HUES64 (cell line): ENCODE data around the gene PIH1D1.
A peak's percentile ranks its signal among the peaks of the same experiment; 100 is the strongest.

Source experiments
- H3K27ac ChIP-seq: 2 replicates; pipeline ENCODE4 v1.7.0; 2013; ENCODE audit warnings: low read depth, low read length, inconsistent platforms
- H3K27me3 ChIP-seq: 2 replicates; pipeline ENCODE4 v1.6.1; 2013; ENCODE audit warnings: mild to moderate bottlenecking, low read length; ENCODE audit not compliant: insufficient read depth
- H3K36me3 ChIP-seq: 2 replicates; pipeline ENCODE4 v1.6.1; 2013; ENCODE audit warnings: mild to moderate bottlenecking, low read length; ENCODE audit not compliant: insufficient read depth
- H3K4me1 ChIP-seq: 2 replicates; pipeline ENCODE4 v1.6.1; 2013; ENCODE audit warnings: mild to moderate bottlenecking, low read length, moderate library complexity; ENCODE audit not compliant: insufficient read depth
- H3K4me3 ChIP-seq: 2 replicates; pipeline ENCODE4 v1.5.1; 2013; ENCODE audit warnings: mild to moderate bottlenecking, low read length, moderate library complexity
- H3K9ac ChIP-seq: 2 replicates; pipeline ENCODE4 v1.6.1; 2013; ENCODE audit warnings: mild to moderate bottlenecking, low read depth, low read length
- H3K9me3 ChIP-seq: 2 replicates; pipeline ENCODE4 v1.6.1; 2013; ENCODE audit warnings: low read depth, low read length; ENCODE audit not compliant: insufficient read depth
- WGBS: fragments of 150-250, 120-280 bp; methylation state at CpG from one replicate; pipeline ENCODE4 v1.1.7; 2013; ENCODE audit warnings: missing lambda C conversion rate; 5-methylcytosine and 5-hydroxymethylcytosine counted together

PIH1D1 gene

GRCh38 chr19:49440439-49441209 is 11.0 kb downstream of the PIH1D1 start:
- Histone ChIP-seq H3K27me3 (peaks cover 65% of the 10 kb centered on the region), H3K9me3 (no peaks in the 10 kb centered on the region), H3K4me1 (no peaks in the 10 kb centered on the region), H3K4me3 (peak overlapping the region; percentile 48), H3K36me3 (no peaks in the 10 kb centered on the region), H3K9ac (no peak overlapping the region), H3K27ac (no peak overlapping the region)
- 36% methylated on average over 19 of the region's 19 CpGs for WGBS

GRCh38 chr19:49439836-49440235 is 11.8 kb downstream of the PIH1D1 start:
- H3K9me3 ChIP-seq = no peaks in the 10 kb centered on the region
- H3K36me3 ChIP-seq = no peaks in the 10 kb centered on the region
- peaks cover 65% of the 10 kb centered on the region for H3K27me3 ChIP-seq
- H3K4me1 ChIP-seq = no peaks in the 10 kb centered on the region
- WGBS = 78% methylated on average over 1 of the region's 6 CpGs
- H3K4me3 ChIP-seq = no peak overlapping the region
- no peak overlapping the region for H3K9ac ChIP-seq
- no peak overlapping the region for H3K27ac ChIP-seq

GRCh38 chr19:49438261-49438660 is 13.4 kb downstream of the PIH1D1 start:
- WGBS = 21% methylated on average over 5 of the region's 6 CpGs
- Histone ChIP-seq H3K36me3 (no peaks in the 10 kb centered on the region), H3K27ac (no peak overlapping the region), H3K9ac (no peak overlapping the region), H3K27me3 (peaks cover 79% of the 10 kb centered on the region), H3K4me3 (no peak overlapping the region), H3K9me3 (no peaks in the 10 kb centered on the region), H3K4me1 (peaks cover 5% of the 10 kb centered on the region; the same call in 1 of the 2 replicates)

GRCh38 chr19:49437231-49437630 is 14.4 kb downstream of the PIH1D1 start:
- Histone ChIP-seq H3K36me3 (no peaks in the 10 kb centered on the region), H3K9ac (no peak overlapping the region), H3K9me3 (no peaks in the 10 kb centered on the region), H3K27ac (no peak overlapping the region), H3K4me3 (no peak overlapping the region), H3K27me3 (peaks cover 87% of the 10 kb centered on the region), H3K4me1 (peaks cover 6% of the 10 kb centered on the region; the same call in 1 of the 2 replicates)
- WGBS = 34% methylated on average over 8 of the region's 8 CpGs

- no peaks in the 10 kb centered on the region for H3K9me3 ChIP-seq
- no peak overlapping the region for H3K27ac ChIP-seq
- H3K4me1 ChIP-seq = peaks cover 6% of the 10 kb centered on the region; the same call in 1 of the 2 replicates
- no peak overlapping the region for H3K9ac ChIP-seq
- H3K4me3 ChIP-seq = peak overlapping the region; percentile 13; the same call in 1 of the 2 replicates
- H3K36me3 ChIP-seq = no peaks in the 10 kb centered on the region
- peaks cover 87% of the 10 kb centered on the region for H3K27me3 ChIP-seq
- WGBS = 67% methylated on average over 42 of the region's 42 CpGs
Measured at GRCh38 chr19:49436381-49437017, 15.1 kb downstream of the PIH1D1 start.

- no peak overlapping the region for H3K9ac ChIP-seq
- no peak overlapping the region for H3K27ac ChIP-seq
- peaks cover 86% of the 10 kb centered on the region for H3K27me3 ChIP-seq
- H3K36me3 ChIP-seq = no peaks in the 10 kb centered on the region
- H3K4me3 ChIP-seq = no peak overlapping the region; the same call in 1 of the 2 replicates
- no peaks in the 10 kb centered on the region for H3K9me3 ChIP-seq
- peaks cover 6% of the 10 kb centered on the region; the same call in 1 of the 2 replicates for H3K4me1 ChIP-seq
- 91% methylated on average over 10 of the region's 10 CpGs for WGBS
Measured at GRCh38 chr19:49435670-49436069, 15.9 kb downstream of the PIH1D1 start.

- H3K27ac ChIP-seq = no peak overlapping the region
- peaks cover 83% of the 10 kb centered on the region for H3K27me3 ChIP-seq
- H3K4me3 ChIP-seq = no peak overlapping the region
- peaks cover 6% of the 10 kb centered on the region; the same call in 1 of the 2 replicates for H3K4me1 ChIP-seq
- H3K36me3 ChIP-seq = no peaks in the 10 kb centered on the region
- WGBS = 88% methylated on average over 18 of the region's 18 CpGs
- no peaks in the 10 kb centered on the region for H3K9me3 ChIP-seq
- H3K9ac ChIP-seq = no peak overlapping the region
Measured at GRCh38 chr19:49434907-49435583, 16.6 kb downstream of the PIH1D1 start.

- H3K9me3 ChIP-seq = no peaks in the 10 kb centered on the region
- 48% methylated on average over 31 of the region's 31 CpGs for WGBS
- peak overlapping the region; percentile 59; the same call in 1 of the 2 replicates for H3K4me3 ChIP-seq
- H3K27me3 ChIP-seq = peaks cover 80% of the 10 kb centered on the region
- H3K4me1 ChIP-seq = peaks cover 6% of the 10 kb centered on the region; the same call in 1 of the 2 replicates
- no peaks in the 10 kb centered on the region for H3K36me3 ChIP-seq
- no peak overlapping the region for H3K9ac ChIP-seq
- no peak overlapping the region for H3K27ac ChIP-seq
Measured at GRCh38 chr19:49433240-49433901, 18.2 kb downstream of the PIH1D1 start.

GRCh38 chr19:49432141-49433073 is 19.2 kb downstream of the PIH1D1 start:
- 7% methylated on average over 63 of the region's 63 CpGs for WGBS
- Histone ChIP-seq H3K4me3 (peak overlapping the region; percentile 59), H3K9me3 (no peaks in the 10 kb centered on the region), H3K4me1 (peaks cover 6% of the 10 kb centered on the region; the same call in 1 of the 2 replicates), H3K27me3 (peaks cover 79% of the 10 kb centered on the region), H3K36me3 (no peaks in the 10 kb centered on the region), H3K9ac (no peak overlapping the region), H3K27ac (no peak overlapping the region)

GRCh38 chr19:49431330-49431749 is 20.3 kb downstream of the PIH1D1 start:
- Histone ChIP-seq H3K36me3 (no peaks in the 10 kb centered on the region), H3K9ac (no peak overlapping the region), H3K9me3 (no peaks in the 10 kb centered on the region), H3K27ac (no peak overlapping the region), H3K4me3 (no peak overlapping the region), H3K4me1 (peaks cover 15% of the 10 kb centered on the region; the same call in 1 of the 2 replicates), H3K27me3 (peaks cover 79% of the 10 kb centered on the region)
- 71% methylated on average over 28 of the region's 29 CpGs for WGBS
